ENCODE results near the gene PNMA6F.

GRCh38 chrX:153317306-153317705, 4.3 kb downstream of the PNMA6F start:
- TF ChIP-seq CTCF (IDR thresholded peaks at IDR 0.05), result no peak
- TF ChIP-seq MAX (CRISPR knock-in tag; IDR thresholded peaks at IDR 0.05), result no peak
- no peak for TF ChIP-seq USF2 (CRISPR knock-in tag; IDR thresholded peaks at IDR 0.05)
- TF ChIP-seq ZNF232 (CRISPR knock-in tag; IDR thresholded peaks at IDR 0.05), result no peak
- no peak for TF ChIP-seq ATF3 (CRISPR knock-in tag; conservative IDR thresholded peaks at IDR 0.05)
- TF ChIP-seq MLX (CRISPR knock-in tag; IDR thresholded peaks at IDR 0.05), result no peak
- no peak for TF ChIP-seq IRF2 (CRISPR knock-in tag; IDR thresholded peaks at IDR 0.05; ENCODE audit: borderline replicate concordance, low read depth)
- no peak for TF ChIP-seq ZBTB21 (CRISPR knock-in tag; IDR thresholded peaks at IDR 0.05; ENCODE audit: borderline replicate concordance)
- TF ChIP-seq NFE2L1 (CRISPR knock-in tag; IDR thresholded peaks at IDR 0.05), result no peak
